ENCODE results near the gene TBC1D22A. TPM values are rescaled to one million over a fixed set of nuclear protein-coding genes. Genes with fewer than 3 reads are reported as not detected.

Gene TBC1D22A
- polyA plus RNA-seq, 1 of the 3 experiments (the other 2 are of a cell fraction), result 16.5 TPM

GRCh38 chr22:46777609-46777970, 15.1 kb downstream of the TBC1D22A start (continued):
- TF ChIP-seq MEF2A (IDR thresholded peaks at IDR 0.05; ENCODE audit: borderline replicate concordance, low read depth) (no peak), REST (IDR thresholded peaks at IDR 0.05; ENCODE audit: low read depth, low read length) (no peak)

- H3K27ac ChIP-seq (ENCODE audit: low read depth in 2 of 2, low read length in 1 of 2), result no peak overlapping the region
- peaks cover 48% of the 10 kb centered on the region for H4K20me1 ChIP-seq (ENCODE audit: insufficient read depth)
- H3K36me3 ChIP-seq (replicated peaks in 1 of 2; ENCODE audit: control insufficient read depth in 1 of 2, insufficient read depth in 2 of 2, low read length in 1 of 2), result no peaks in the 10 kb centered on the region
- no peaks in the 10 kb centered on the region for H3F3A ChIP-seq (replicated peaks; ENCODE audit: insufficient read depth)
- no peak overlapping the region for H2AFZ ChIP-seq (ENCODE audit: low read depth)
- no peak overlapping the region for H3K4me2 ChIP-seq
- H3K9ac ChIP-seq, result no peak overlapping the region
- H3K79me2 ChIP-seq (ENCODE audit: insufficient read depth), result peaks cover 80% of the 10 kb centered on the region
- no peaks in the 10 kb centered on the region for H3K9me3 ChIP-seq
- H3K4me3 ChIP-seq (ENCODE audit: low read depth in 2 of 2, low read length in 1 of 2), result no peak overlapping the region
- ChIA-PET POLR2A (no interaction called here), CTCF (interaction anchor here (1.5 to 2.1 kb wide), 2 partner anchors 20 to 25 kb away, joined by 4 to 13 read pairs; no protein-coding TSS in a partner anchor)
- DNase-seq, result no peak
- 96% methylated on average over 4 of the region's 4 CpGs for WGBS (ENCODE audit: low lambda C conversion rate)
- TF ChIP-seq SMC3 (IDR thresholded peaks at IDR 0.05; ENCODE audit: low read depth, low read length), result no peak
- TF ChIP-seq IRF3 (IDR thresholded peaks at IDR 0.05; ENCODE audit: low read depth, low read length), result no peak
- TF ChIP-seq ZBTB33 (IDR thresholded peaks at IDR 0.05; ENCODE audit: borderline replicate concordance, low read depth), result no peak
- no peak for TF ChIP-seq USF1 (IDR thresholded peaks at IDR 0.05; ENCODE audit: borderline replicate concordance, low read depth)
- no peak for TF ChIP-seq TAF1 (IDR thresholded peaks at IDR 0.05; ENCODE audit: borderline replicate concordance, low read depth, low read length)
- TF ChIP-seq PBX3 (IDR thresholded peaks at IDR 0.05), result no peak
- TF ChIP-seq FOSL2 (IDR thresholded peaks at IDR 0.05; ENCODE audit: borderline replicate concordance, low read depth), result no peak
- TF ChIP-seq MEF2A (IDR thresholded peaks at IDR 0.05; ENCODE audit: borderline replicate concordance, low read depth), result no peak
- no peak for TF ChIP-seq RFX5 (IDR thresholded peaks at IDR 0.05; ENCODE audit: low read length)
- no peak for TF ChIP-seq NRF1 (IDR thresholded peaks at IDR 0.05; ENCODE audit: low read depth, low read length)
- no peak for TF ChIP-seq FOXM1 (IDR thresholded peaks at IDR 0.05; ENCODE audit: low read depth)
- TF ChIP-seq FOXJ3 (CRISPR knock-in tag; IDR thresholded peaks at IDR 0.05), result no peak
- no peak for TF ChIP-seq NFIC (IDR thresholded peaks at IDR 0.05; ENCODE audit: borderline replicate concordance)
- no peak for TF ChIP-seq EZH2phosphoT487 (IDR thresholded peaks at IDR 0.05; ENCODE audit: borderline replicate concordance, low read depth)
- no peaks in the 10 kb centered on the region for H3K27me3 ChIP-seq (ENCODE audit: insufficient read depth)
- H3K4me1 ChIP-seq (ENCODE audit: control insufficient read depth in 1 of 2, insufficient read depth in 2 of 2, low read depth in 1 of 2, low read length in 1 of 2), result peaks cover 0 to 2% of the 10 kb centered on the region in 2 experiments; a peak in 1 of 4 replicates
- H3K9me2 ChIP-seq, result no peaks in the 10 kb centered on the region
Measured at GRCh38 chr22:46779023-46779422, 16.6 kb downstream of the TBC1D22A start.
